ENCODE data around the gene KEL.
"Not testable (repeated sequence)": the region's sequence is repeated elsewhere in the genome, so short reads cannot be mapped to it uniquely, and the experiment has no call there.

KEL gene, protein sequence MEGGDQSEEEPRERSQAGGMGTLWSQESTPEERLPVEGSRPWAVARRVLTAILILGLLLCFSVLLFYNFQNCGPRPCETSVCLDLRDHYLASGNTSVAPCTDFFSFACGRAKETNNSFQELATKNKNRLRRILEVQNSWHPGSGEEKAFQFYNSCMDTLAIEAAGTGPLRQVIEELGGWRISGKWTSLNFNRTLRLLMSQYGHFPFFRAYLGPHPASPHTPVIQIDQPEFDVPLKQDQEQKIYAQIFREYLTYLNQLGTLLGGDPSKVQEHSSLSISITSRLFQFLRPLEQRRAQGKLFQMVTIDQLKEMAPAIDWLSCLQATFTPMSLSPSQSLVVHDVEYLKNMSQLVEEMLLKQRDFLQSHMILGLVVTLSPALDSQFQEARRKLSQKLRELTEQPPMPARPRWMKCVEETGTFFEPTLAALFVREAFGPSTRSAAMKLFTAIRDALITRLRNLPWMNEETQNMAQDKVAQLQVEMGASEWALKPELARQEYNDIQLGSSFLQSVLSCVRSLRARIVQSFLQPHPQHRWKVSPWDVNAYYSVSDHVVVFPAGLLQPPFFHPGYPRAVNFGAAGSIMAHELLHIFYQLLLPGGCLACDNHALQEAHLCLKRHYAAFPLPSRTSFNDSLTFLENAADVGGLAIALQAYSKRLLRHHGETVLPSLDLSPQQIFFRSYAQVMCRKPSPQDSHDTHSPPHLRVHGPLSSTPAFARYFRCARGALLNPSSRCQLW

GRCh38 chr7:142961973-142962926, at the start of gene KEL:
Gene KEL (minus strand): TSS chr7:142962363. CDS start chr7:142962206, 157 bp downstream.
- DNase-seq (ENCODE audit: low read depth, low spot score) = no peak

- peak; percentile 30 for DNase-seq (ENCODE audit: low read depth, low spot score)
These were observed 46.1 kb upstream of the KEL start for GRCh38 chr7:143008007-143008901.

GRCh38 chr7:143005632-143006260, 43.6 kb upstream of the KEL start:
- DNase-seq (ENCODE audit: low read depth, low spot score) = no peak

GRCh38 chr7:143003393-143004051, 41.4 kb upstream of the KEL start:
- DNase-seq (ENCODE audit: low read depth, low spot score) = no peak

- DNase-seq (ENCODE audit: low read depth, low spot score) = no peak
These were observed 40.7 kb upstream of the KEL start for GRCh38 chr7:143002898-143003297.

DNA sequence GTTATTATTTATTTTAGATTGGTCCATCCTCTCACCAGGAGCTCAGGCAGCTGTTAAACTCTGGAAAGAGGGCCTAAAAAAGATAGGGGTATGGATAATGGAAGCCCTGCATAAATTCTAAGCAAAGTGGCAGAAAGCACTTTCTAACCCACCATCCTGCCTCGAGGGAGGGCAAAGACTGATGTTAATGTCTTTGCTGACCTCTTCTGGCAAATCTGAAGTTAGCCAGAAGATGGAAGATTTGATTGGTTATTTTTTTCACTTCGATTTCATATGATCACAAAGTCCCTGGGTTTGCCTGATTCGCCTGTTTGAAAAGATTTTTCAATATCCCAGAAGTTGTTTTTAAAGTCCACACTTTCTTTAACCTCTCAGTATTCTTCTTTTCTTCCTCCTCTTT, 39.9 kb upstream of the KEL start:
- DNase-seq (ENCODE audit: low read depth, low spot score) = no peak

GRCh38 chr7:143000648-143001047, 38.5 kb upstream of the KEL start:
- DNase-seq (ENCODE audit: low read depth, low spot score) = no peak

- no peak for DNase-seq (ENCODE audit: low read depth, low spot score)
These were observed 37.6 kb upstream of the KEL start for GRCh38 chr7:142999793-143000192.

GRCh38 chr7:142998966-142999365, 36.8 kb upstream of the KEL start:
- DNase-seq (ENCODE audit: low read depth, low spot score) = no peak

- no peak for DNase-seq (ENCODE audit: low read depth, low spot score)
These were observed 35.4 kb upstream of the KEL start for GRCh38 chr7:142997456-142997989.

DNA sequence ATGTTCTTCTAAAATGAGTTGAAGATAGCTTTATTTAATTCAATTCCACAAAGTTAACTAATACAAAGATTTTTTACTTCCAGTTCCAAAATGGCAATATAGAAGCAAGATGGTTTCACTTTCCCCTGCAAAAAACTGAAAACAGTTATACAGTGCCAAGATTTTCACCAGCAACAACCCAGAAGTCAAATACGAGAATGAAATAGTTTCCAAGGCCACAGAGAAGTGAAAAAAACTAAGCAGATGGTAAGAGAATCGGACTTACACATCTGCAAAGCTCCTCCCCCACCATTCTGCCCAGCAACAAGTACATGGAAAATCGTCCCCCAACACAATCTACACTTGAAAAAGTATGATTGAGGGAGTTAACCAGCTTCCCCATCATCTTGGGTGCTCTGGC, 30.3 kb upstream of the KEL start:
- no peak for DNase-seq (ENCODE audit: low read depth, low spot score)

DNA sequence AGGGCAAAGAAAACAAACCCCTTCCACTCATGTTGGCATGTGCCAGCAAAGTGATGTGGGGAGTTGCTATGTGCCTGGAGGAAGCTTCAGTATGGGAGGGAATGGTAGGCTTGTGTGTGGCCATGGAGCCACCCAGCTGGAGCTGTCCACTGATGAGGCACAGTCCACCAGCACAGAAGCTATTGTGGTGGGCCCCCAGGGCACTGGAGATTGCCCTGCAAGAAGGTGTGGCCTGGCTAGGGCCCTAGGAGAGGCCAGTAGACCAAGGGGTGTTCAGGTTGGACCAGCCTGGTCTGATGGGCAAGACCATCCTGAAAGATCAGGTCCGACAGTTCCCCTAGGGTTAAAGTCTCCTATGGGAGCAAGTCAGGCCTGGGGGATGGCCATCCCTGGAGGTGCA, 22.1 kb upstream of the KEL start:
- no peak for DNase-seq (ENCODE audit: low read depth, low spot score)

DNA sequence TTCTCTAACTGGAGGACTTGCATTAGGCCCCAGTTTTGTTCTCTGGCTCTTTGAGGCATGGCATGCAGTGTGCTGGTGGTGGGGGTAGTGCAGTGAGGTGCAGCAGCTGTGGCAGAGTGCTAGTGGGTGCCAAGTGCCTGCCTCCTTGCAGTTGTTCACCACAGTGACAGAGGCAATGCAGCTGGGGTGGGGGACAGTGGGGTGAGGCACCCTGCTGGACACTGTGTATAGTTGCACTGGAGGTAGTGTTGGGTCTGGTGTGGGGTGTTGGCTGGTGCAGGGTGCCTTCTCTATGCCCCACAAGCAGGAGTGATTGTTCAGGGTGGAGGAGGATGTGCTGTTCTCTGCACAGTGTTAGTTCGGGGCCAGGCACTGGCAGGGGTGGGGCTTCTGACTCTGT, 21.7 kb upstream of the KEL start:
- no peak for DNase-seq (ENCODE audit: low read depth, low spot score)

GRCh38 chr7:142978402-142978801, 16.2 kb upstream of the KEL start:
- DNase-seq (ENCODE audit: low read depth, low spot score) = not testable (repeated sequence)

DNA sequence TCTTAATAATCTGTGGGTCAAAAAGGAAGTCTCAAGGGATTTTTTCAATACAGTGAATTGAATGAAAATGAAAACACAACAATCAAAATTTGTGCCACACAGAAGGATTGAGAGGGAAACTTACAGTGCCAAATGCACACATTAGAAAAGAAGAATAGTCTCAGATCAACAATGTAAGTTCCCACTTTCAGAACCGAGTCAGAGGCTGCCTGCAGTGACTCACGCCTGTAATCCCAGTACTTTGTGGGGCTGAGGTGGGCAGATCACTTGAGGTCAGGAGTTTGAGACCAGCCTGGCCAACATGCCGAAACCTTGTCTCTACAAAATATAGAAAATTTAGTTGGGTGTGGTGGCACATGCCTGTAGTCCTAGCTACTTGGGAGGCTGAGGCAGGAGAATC, 12.5 kb upstream of the KEL start:
- DNase-seq (ENCODE audit: low read depth, low spot score) = no peak

DNA sequence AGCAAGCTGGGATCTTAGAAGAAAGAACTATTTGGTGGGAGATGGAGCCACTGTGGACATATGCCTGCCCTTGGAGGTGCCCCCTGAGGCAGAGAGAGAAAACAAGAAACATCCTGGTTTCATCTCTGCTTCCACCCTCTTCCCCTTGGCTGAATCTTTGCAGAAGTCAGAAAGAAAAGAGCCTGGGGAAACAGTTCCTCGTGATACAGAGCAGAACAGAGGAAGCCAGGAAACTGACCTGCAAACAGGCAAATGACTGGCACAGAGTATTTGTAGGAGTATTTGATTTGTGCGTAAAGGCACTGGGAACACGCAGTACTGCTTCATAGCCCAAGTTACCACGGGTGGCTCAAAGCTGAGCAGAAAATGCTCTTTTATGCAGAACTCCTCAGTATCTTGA, 7.0 kb upstream of the KEL start:
- no peak for DNase-seq (ENCODE audit: low read depth, low spot score)

- DNase-seq (ENCODE audit: low read depth, low spot score) = no peak
These were observed 6.1 kb upstream of the KEL start for GRCh38 chr7:142968229-142968628.

GRCh38 chr7:142964502-142965246, 2.5 kb upstream of the KEL start:
- DNase-seq (ENCODE audit: low read depth, low spot score) = no peak

DNA sequence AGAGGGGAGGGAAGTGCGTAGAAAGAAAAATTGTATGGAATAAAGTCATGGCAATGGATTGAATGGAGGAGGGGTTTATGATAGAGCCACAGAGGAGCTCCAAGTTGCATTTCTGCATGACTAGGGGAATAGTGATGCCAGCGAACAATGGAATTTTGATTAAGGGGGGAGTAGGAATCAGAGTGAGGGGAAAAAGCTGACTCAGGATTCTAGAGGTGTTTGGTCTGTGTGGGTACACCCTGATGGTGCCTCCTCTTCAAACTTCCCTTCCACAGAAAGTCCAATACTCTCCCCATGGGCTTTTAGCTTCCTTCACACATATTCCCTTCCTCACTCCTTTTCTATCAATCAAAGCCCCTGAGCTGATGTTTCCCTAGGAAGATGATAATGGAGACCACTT, 1.8 kb upstream of the KEL start:
- DNase-seq (ENCODE audit: low read depth, low spot score) = no peak

All from iPS DF 19.7 (cell line).